Cardiac muscle cell (in vitro differentiated cells and primary cell): ENCODE data around the gene PARVB. TPM values are rescaled to one million over a fixed set of nuclear protein-coding genes. Genes with fewer than 3 reads are reported as not detected.

Source experiments
- DNase-seq, 2 donors: peaks; one replicate each; pipeline versions ENCODE4 v3.0.0 to v3.0.0-alpha.2; 2010 to 2017; ENCODE audit warnings: low read depth in 1 of 2, low spot score in 1 of 2
- H3K27ac ChIP-seq: fragments of 200-600 bp; sonication (generic); 2 replicates; pipeline ENCODE4 v1.5.1; 2016
- H3K27me3 ChIP-seq: fragments of 200-600 bp; sonication (generic); 2 replicates; pipeline ENCODE4 v1.6.0; 2016; ENCODE audit warnings: control low read depth
- H3K36me3 ChIP-seq: fragments of 200-600 bp; sonication (generic); 2 replicates; pipeline ENCODE4 v1.5.1; 2016; ENCODE audit warnings: control low read depth
- H3K4me1 ChIP-seq: fragments of 200-600 bp; sonication (generic); 2 replicates; pipeline ENCODE4 v1.8.1; 2017; ENCODE audit warnings: low read depth, mild to moderate bottlenecking, mixed run types
- H3K4me3 ChIP-seq: fragments of 200-600 bp; sonication (generic); 2 replicates; pipeline ENCODE4 v1.5.1; 2016; ENCODE audit warnings: mild to moderate bottlenecking
- H3K9me3 ChIP-seq: fragments of 200-600 bp; sonication (generic); 2 replicates; pipeline ENCODE4 v1.5.1; 2017; ENCODE audit warnings: low read depth, mild to moderate bottlenecking, control low read depth
- CTCF ChIP-seq: IDR thresholded peaks from 2 replicates; pipeline ENCODE4 v1.5.1; 2012; ENCODE audit warnings: low read depth, mild to moderate bottlenecking, low read length
- polyA plus RNA-seq: library from polyadenylated mRNA; unstranded; fragments of >200 nt; fragmentation: Nextera tagmentation; extraction: Ambion mirVana; gene quantifications from 2 replicates; pipeline ENCODE4 v1.2.1, GENCODE V29; 2016
- total RNA-seq: library from RNA; depleted of rRNA; stranded (reverse); fragments of >200 nt; gene quantifications from 2 replicates; pipeline ENCODE4 v1.2.3, GENCODE V29; 2016

The PARVB gene
- total and polyA plus RNA-seq, 2 experiments from 2014 or later = 30.6 to 46.0 TPM

- no peaks in the 10 kb centered on the region for H3K36me3 ChIP-seq
- no peaks in the 10 kb centered on the region for H3K27me3 ChIP-seq
- no peak for TF ChIP-seq CTCF
- no peak for DNase-seq
- no peaks in the 10 kb centered on the region for H3K9me3 ChIP-seq
- no peaks in the 10 kb centered on the region for H3K4me1 ChIP-seq
- no peak overlapping the region for H3K27ac ChIP-seq
- no peak overlapping the region for H3K4me3 ChIP-seq
Observed at GRCh38 chr22:44119669-44120313, 95.7 kb downstream of the PARVB start.

GRCh38 chr22:44120314-44120704 lies 96.2 kb downstream of the PARVB start:
- H3K4me1 ChIP-seq = no peaks in the 10 kb centered on the region
- H3K27me3 ChIP-seq = no peaks in the 10 kb centered on the region
- no peak overlapping the region for H3K4me3 ChIP-seq
- no peak for TF ChIP-seq CTCF
- H3K36me3 ChIP-seq = no peaks in the 10 kb centered on the region
- H3K27ac ChIP-seq = no peak overlapping the region
- no peak for DNase-seq
- H3K9me3 ChIP-seq = no peaks in the 10 kb centered on the region

- no peak for TF ChIP-seq CTCF
- no peaks in the 10 kb centered on the region for H3K9me3 ChIP-seq
- H3K36me3 ChIP-seq = no peaks in the 10 kb centered on the region
- H3K27ac ChIP-seq = no peak overlapping the region
- no peak overlapping the region for H3K4me3 ChIP-seq
- H3K4me1 ChIP-seq = no peaks in the 10 kb centered on the region
- H3K27me3 ChIP-seq = no peaks in the 10 kb centered on the region
- no peak for DNase-seq
Observed at GRCh38 chr22:44125421-44125820, 101.3 kb downstream of the PARVB start.

DNA sequence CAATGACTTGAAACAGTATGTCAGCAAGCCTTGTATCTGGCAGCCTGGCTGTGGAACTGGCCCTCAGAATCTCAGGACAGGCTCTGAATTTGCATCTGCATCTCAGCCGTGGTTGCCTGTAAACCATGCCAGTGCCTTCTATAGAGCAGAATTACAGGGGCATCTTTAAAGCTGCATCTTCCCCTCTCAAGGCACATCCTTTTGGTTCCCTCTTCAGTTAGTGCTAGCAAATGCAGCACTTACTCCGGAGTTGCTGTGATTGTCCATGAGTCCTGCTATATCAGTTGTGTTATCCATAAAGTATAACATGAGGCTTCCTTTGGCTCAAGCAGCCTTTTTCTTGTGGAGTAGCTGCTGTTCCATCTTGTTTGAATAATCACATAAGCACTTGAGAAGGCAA lies 102.7 kb downstream of the PARVB start:
- Histone ChIP-seq H3K27me3 (no peaks in the 10 kb centered on the region), H3K4me3 (no peak overlapping the region), H3K36me3 (no peaks in the 10 kb centered on the region), H3K27ac (no peak overlapping the region), H3K4me1 (no peaks in the 10 kb centered on the region), H3K9me3 (no peaks in the 10 kb centered on the region)
- no peak for DNase-seq
- TF ChIP-seq CTCF = no peak

- Histone ChIP-seq H3K36me3 (no peaks in the 10 kb centered on the region), H3K4me3 (no peak overlapping the region), H3K27ac (no peak overlapping the region), H3K27me3 (no peaks in the 10 kb centered on the region), H3K9me3 (no peaks in the 10 kb centered on the region), H3K4me1 (no peaks in the 10 kb centered on the region)
- DNase-seq = peak in 1 of 2 donors; percentile 80
- no peak for TF ChIP-seq CTCF
Observed at GRCh38 chr22:44127356-44127755, 103.3 kb downstream of the PARVB start.
